ENCODE results near the gene LRRFIP1.
"Not testable (repeated sequence)": the region's sequence is repeated elsewhere in the genome, so short reads cannot be mapped to it uniquely, and the experiment has no call there.

The LRRFIP1 gene

GRCh38 chr2:237596520-237597195 is 30.7 kb upstream of the LRRFIP1 start:
- no peak for DNase-seq (ENCODE audit: low read depth in 2 of 2)

GRCh38 chr2:237597196-237598145 is 29.9 kb upstream of the LRRFIP1 start:
- DNase-seq (ENCODE audit: low read depth in 2 of 2): no peak

- DNase-seq (ENCODE audit: low read depth in 2 of 2): no peak
Observed at GRCh38 chr2:237598468-237599208, 28.7 kb upstream of the LRRFIP1 start.

- no peak for DNase-seq (ENCODE audit: low read depth in 2 of 2)
Observed at GRCh38 chr2:237599465-237600110, 27.8 kb upstream of the LRRFIP1 start.

- no peak for DNase-seq (ENCODE audit: low read depth in 2 of 2)
Observed at GRCh38 chr2:237600205-237600846, 27.1 kb upstream of the LRRFIP1 start.

- no peak for DNase-seq (ENCODE audit: low read depth in 2 of 2)
Observed at GRCh38 chr2:237601453-237602116, 25.8 kb upstream of the LRRFIP1 start.

- DNase-seq (ENCODE audit: low read depth in 2 of 2): no peak
Observed at GRCh38 chr2:237602409-237602808, 25.0 kb upstream of the LRRFIP1 start.

- DNase-seq (ENCODE audit: low read depth in 2 of 2): no peak
Observed at GRCh38 chr2:237603049-237603717, 24.2 kb upstream of the LRRFIP1 start.

GRCh38 chr2:237603718-237604362 is 23.5 kb upstream of the LRRFIP1 start:
- DNase-seq (ENCODE audit: low read depth in 2 of 2): peak in 1 of 2 donors; percentile 20

- no peak for DNase-seq (ENCODE audit: low read depth in 2 of 2)
Observed at GRCh38 chr2:237604391-237604790, 23.0 kb upstream of the LRRFIP1 start.

- DNase-seq (ENCODE audit: low read depth in 2 of 2): no peak
Observed at GRCh38 chr2:237604960-237605359, 22.4 kb upstream of the LRRFIP1 start.

- DNase-seq (ENCODE audit: low read depth in 2 of 2): not testable (repeated sequence)
Observed at GRCh38 chr2:237606522-237606921, 20.9 kb upstream of the LRRFIP1 start.

- no peak for DNase-seq (ENCODE audit: low read depth in 2 of 2)
Observed at GRCh38 chr2:237612527-237613357, 14.6 kb upstream of the LRRFIP1 start.

GRCh38 chr2:237613679-237614078 is 13.7 kb upstream of the LRRFIP1 start:
- no peak for DNase-seq (ENCODE audit: low read depth in 2 of 2)

GRCh38 chr2:237614151-237614720 is 13.2 kb upstream of the LRRFIP1 start:
- no peak for DNase-seq (ENCODE audit: low read depth in 2 of 2)

GRCh38 chr2:237615631-237616249 is 11.6 kb upstream of the LRRFIP1 start:
- no peak for DNase-seq (ENCODE audit: low read depth in 2 of 2)

- DNase-seq (ENCODE audit: low read depth in 2 of 2): no peak
Observed at GRCh38 chr2:237616373-237616733, 11.0 kb upstream of the LRRFIP1 start.
